MG63 (cell line): ENCODE data around the gene NUDT6. TPM values are rescaled to one million over a fixed set of nuclear protein-coding genes. Genes with fewer than 3 reads are reported as not detected.
"Not testable (repeated sequence)": the region's sequence is repeated elsewhere in the genome, so short reads cannot be mapped to it uniquely, and the experiment has no call there.

Experiments used
- DNase-seq: peaks from one replicate; pipeline ENCODE4 v3.0.0-alpha.2; 2020
- H3K27me3 ChIP-seq: fragments of 250-450 bp; sonication (Bioruptor Pico); 2 replicates; pipeline ENCODE4 v1.5.1; 2020; ENCODE audit warnings: mild to moderate bottlenecking, moderate library complexity
- H3K36me3 ChIP-seq: fragments of 250-450 bp; sonication (Bioruptor Pico); 2 replicates; pipeline ENCODE4 v1.5.1; 2020; ENCODE audit warnings: mild to moderate bottlenecking, moderate library complexity
- H3K4me3 ChIP-seq: fragments of 250-450 bp; sonication (Bioruptor Pico); 2 replicates; pipeline ENCODE4 v1.5.1; 2020; ENCODE audit warnings: mild to moderate bottlenecking, moderate library complexity
- H3K9me3 ChIP-seq: fragments of 250-450 bp; sonication (Bioruptor Pico); 2 replicates; pipeline ENCODE4 v1.5.1; 2020; ENCODE audit warnings: mild to moderate bottlenecking, moderate library complexity
- total RNA-seq: library from RNA; depleted of rRNA; stranded (reverse); fragments of >200 nt; shearing (Covaris generic); gene quantifications from 2 replicates; pipeline ENCODE4 v1.2.3, GENCODE V29; 2014; ENCODE audit warnings: low replicate concordance; rRNA removed

The NUDT6 gene
- total RNA-seq, 1 experiment from 2014 or later, result 17.9 TPM

DNA sequence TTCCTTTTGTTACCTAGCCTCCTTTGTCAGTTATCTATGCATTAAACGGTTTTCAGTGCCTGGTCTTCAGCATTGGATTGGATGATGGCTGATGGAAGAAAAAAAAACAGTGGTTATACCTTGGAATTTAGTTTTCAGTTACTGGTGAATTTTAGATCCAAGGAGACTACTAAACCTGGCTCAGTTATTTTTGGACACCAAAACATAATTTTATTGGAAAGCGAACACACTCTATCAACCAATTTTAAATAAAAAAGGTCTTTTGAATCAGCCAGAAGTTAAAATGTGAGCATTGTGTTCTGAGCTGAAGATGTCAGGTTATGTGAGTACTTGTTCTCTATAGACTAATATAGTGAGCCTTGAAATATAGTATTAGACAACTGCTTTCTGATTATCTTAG lies 63.7 kb downstream of the NUDT6 start:
- peaks cover 32% of the 10 kb centered on the region for H3K36me3 ChIP-seq
- no peaks in the 10 kb centered on the region for H3K9me3 ChIP-seq
- no peaks in the 10 kb centered on the region for H3K27me3 ChIP-seq
- DNase-seq, result no peak
- H3K4me3 ChIP-seq, result no peak overlapping the region

DNA sequence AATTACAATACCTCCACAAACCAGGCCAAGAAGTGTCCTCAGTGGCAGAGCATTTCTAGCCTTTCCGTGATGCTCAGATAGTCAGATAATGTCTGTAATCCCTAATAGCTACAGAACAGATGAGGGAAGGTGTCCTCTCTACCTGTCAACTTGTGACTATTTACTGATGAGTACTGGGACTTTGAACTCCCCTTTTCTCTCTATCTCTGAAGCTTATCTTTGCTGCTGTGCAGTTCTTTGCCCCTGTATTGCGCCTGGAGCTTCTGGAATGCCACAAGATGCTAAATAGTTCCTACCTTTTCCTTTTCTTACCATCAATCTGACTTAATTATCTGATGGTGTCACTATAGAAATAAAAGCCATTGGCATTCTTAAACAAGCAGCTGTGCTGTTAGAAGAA lies 65.2 kb downstream of the NUDT6 start:
- Histone ChIP-seq H3K36me3 (peaks cover 40% of the 10 kb centered on the region), H3K9me3 (no peaks in the 10 kb centered on the region), H3K27me3 (no peaks in the 10 kb centered on the region), H3K4me3 (no peak overlapping the region)
- no peak for DNase-seq

DNA sequence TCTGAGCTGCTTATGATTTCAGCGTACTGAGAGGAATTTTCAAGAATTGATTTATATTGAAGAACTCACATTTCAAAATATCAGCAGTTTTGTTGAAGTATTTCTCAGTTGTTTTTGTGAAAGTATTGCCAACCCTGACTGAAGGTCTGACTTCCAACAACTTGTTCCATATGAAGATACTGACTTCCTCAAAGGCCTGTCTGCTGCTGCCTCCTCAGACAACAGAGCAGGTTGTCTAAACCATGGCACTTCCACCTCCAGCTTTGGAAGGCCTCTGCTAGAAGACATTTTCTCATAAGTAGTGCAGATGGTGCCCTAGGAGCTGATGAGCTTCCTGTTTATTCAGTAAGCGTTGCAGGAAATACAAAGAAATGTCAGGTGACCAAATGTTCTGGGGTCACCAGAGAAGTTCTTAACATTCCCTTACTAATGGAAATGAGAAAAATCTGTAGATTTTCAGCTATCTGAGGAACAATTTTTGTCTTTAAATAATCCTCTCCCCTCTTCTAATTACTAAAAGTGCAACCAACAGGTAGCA lies 67.0 kb downstream of the NUDT6 start:
- DNase-seq, result no peak
- Histone ChIP-seq H3K27me3 (no peaks in the 10 kb centered on the region), H3K36me3 (peaks cover 44% of the 10 kb centered on the region), H3K9me3 (no peaks in the 10 kb centered on the region), H3K4me3 (no peak overlapping the region)

DNA sequence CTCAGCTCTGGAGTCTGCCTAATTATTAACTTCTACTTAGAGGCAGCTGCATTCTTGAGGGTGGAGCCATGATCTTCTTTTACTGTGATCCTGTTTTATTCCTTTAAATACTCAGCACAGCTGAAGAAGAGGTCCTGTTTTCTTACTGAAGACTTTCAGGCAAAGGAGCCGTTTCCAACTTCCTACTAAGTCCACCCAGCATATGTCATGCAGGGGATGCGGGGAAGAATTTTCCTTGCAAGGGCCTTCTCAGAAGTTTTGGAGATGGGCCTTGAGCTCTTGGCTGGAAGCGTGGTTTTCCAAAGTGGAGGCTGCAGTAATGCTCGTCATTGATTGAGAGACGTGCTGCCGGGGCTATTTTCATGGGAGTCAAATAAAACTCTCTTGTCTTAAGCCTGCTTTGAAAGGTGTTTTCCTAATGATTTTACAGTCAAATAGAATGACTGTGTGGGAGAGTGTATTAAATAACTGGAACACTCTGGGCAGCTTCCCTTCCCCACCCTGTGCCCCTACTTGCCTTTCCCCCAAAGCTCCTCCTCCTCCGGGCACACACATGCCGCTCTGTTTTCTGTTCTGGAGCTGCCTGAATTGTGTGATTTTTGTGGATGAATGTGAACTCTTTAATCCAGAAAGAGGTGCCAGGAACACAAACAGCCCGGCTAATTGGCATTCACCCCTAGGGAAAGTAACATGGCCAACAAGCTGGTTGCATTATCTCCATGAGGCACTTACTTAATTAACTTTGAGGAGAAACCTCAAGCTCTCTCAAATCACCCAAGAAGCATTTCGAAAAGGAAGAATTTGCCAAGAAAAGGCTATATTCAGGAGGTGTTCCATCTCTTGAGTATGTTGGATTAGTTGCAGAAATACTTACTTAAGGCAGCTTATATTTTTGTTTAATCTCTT lies 67.7 kb downstream of the NUDT6 start:
- peaks cover 42% of the 10 kb centered on the region for H3K36me3 ChIP-seq
- H3K4me3 ChIP-seq, result no peak overlapping the region; the same call in 1 of the 2 replicates
- peak; percentile 44 for DNase-seq
- H3K9me3 ChIP-seq, result no peaks in the 10 kb centered on the region
- H3K27me3 ChIP-seq, result no peaks in the 10 kb centered on the region

DNA sequence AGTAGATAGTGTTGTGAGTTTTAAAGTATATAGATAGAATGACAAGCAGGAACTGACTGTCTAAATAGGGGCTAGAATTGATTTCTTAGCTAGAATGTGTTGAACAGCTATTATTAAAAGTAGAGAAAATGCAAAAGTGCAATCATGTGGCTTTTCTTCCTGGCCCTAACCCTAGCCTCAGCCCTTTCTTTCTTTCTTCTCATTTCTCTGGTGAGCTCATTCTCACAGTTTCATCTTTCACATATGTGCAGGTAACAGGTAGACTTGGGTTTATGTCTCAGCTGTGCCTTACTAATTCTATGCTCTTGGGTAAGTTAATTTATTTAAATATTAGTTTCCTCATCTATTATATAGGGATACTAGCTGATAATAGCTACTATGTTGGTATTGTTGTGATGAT lies 70.8 kb downstream of the NUDT6 start:
- Histone ChIP-seq H3K36me3 (peaks cover 62% of the 10 kb centered on the region), H3K9me3 (no peaks in the 10 kb centered on the region), H3K27me3 (no peaks in the 10 kb centered on the region), H3K4me3 (no peak overlapping the region)
- no peak for DNase-seq

DNA sequence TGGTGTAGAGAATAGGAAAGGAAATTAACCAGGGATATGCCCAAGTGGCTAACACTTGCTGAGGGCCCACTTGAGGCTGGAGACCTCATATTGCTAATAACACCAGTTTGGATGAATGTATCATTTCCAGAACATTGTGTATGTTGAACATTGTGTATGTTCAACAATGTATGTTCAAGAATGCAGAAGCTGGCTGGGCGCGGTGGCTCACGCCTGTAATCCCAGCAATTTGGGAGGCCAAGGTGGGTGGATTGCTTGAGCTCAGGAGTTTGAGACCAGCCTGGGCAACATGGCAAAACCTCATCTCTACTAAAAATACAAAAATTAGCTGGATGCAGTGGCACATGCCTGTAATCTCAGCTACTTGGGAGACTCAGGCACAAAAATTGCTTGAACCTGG lies 72.6 kb downstream of the NUDT6 start:
- not testable (repeated sequence) for DNase-seq, H3K4me3 ChIP-seq, H3K9me3 ChIP-seq, H3K27me3 ChIP-seq
- peaks cover 74% of the 10 kb centered on the region for H3K36me3 ChIP-seq

DNA sequence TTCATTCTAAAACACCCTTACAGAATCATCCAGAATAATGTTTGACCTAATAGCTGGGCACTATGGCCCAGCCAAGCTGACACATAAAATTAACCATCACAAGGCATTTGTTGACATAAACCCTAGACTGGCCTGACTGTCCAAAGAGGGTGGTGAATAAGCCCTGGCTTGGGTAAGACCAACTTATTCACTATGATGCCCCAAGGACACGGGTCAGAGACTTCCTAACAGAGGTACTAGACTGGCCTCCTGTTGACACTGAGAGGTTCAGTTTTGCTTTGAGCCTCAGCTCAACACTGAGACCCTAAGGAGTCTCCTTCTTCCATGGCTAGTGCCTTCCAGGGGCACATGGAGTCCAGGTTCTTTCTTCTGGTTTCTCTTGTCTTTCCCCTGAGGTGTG lies 74.5 kb downstream of the NUDT6 start:
- no peaks in the 10 kb centered on the region for H3K27me3 ChIP-seq
- H3K9me3 ChIP-seq, result no peaks in the 10 kb centered on the region
- peaks cover 82% of the 10 kb centered on the region for H3K36me3 ChIP-seq
- no peak for DNase-seq
- no peak overlapping the region for H3K4me3 ChIP-seq

DNA sequence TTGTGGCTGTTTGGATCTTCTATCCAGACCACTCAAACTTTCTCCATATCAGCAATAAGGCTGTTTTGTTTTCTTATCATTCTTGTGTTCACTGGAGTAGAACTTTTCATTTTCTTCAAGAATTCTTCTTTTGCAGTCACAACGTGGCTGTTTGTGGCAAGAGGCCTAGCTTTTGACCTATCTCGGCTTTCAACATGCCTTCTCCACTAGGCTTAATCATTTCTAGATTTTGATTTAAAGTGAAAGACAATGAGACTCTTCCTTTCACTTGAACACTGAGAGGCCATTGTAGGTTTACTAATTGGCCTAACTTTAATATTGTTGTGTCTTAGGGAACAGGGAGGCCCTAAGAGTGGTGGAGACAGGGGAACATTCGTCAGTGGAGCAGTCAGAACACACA lies 76.6 kb downstream of the NUDT6 start:
- no peak for DNase-seq
- no peaks in the 10 kb centered on the region for H3K9me3 ChIP-seq
- H3K36me3 ChIP-seq, result peaks cover 83% of the 10 kb centered on the region
- H3K4me3 ChIP-seq, result no peak overlapping the region
- no peaks in the 10 kb centered on the region for H3K27me3 ChIP-seq

DNA sequence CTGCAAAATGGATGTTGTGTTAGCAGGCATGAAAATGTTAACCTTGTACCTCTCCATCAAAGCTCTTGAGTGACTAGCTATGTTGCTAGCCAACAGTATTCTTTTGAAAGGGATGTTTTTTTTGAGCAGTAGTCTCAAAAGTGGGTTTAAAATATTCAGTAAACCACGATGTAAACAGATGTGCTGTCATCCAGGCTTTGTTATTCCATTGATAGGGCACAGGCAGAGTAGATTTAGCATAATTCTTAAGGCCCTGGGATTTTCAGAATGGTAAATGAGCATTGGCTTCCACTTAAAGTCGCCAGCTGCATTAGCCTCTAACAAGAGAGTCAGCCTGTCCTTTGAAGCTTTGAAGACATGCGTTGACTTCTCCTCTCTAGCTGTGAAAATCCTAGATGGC lies 77.3 kb downstream of the NUDT6 start:
- no peak for DNase-seq
- no peak overlapping the region for H3K4me3 ChIP-seq
- no peaks in the 10 kb centered on the region for H3K27me3 ChIP-seq
- no peaks in the 10 kb centered on the region for H3K9me3 ChIP-seq
- H3K36me3 ChIP-seq, result peaks cover 87% of the 10 kb centered on the region

DNA sequence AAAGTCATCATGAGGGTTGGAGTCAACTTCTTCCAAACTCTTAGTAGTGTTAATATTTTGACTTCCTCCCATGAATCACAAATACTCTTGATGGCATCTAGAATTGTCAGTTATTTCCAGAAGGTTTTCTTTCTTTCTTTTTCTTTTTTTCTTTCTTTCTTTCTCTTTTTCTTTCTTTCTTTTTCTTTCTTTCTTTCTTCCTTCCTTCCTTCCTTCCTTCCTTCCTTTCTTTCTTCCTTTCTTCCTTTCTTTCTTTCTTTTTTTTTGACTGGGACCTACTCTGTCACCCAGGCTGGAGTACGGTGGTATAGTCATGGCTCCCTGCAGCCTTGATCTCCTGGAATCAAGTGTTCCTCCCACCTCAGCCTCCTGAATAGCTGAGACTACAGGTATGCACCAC lies 78.0 kb downstream of the NUDT6 start:
- H3K27me3 ChIP-seq, DNase-seq, H3K4me3 ChIP-seq, H3K9me3 ChIP-seq: not testable (repeated sequence)
- peaks cover 90% of the 10 kb centered on the region for H3K36me3 ChIP-seq

DNA sequence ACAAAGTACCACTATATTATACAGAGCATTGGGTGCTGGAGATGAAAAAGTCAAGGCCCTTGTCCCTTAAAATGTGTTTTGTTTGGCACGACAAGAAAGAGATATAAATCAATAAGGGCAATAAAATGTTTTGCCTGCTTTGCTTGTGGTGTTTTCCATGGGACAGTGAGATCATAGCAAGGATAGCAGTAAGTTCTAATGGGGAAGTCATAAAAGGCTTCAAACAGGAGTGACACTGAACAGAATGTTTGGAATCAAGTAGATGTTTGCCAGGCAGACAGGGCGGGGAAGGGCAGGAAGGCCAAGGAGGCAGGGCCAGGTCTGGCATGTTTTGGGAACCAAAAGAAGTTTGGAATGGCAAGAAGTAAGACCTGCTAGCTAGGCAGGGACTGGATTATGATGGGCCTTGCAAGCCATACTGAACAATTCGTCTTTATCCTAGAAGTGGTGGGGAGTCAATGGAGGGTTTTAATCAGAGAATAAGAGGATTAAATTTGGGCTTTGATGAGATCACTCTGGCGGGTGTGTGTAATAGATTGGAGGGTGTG lies 79.3 kb downstream of the NUDT6 start:
- Histone ChIP-seq H3K4me3 (no peak overlapping the region), H3K36me3 (peaks cover 90% of the 10 kb centered on the region), H3K9me3 (no peaks in the 10 kb centered on the region), H3K27me3 (no peaks in the 10 kb centered on the region)
- peak; percentile 45 for DNase-seq

Other genes with a start within 250 kb of the NUDT6 start
- 2.6 and 5.6 TPM in 2 replicates for gene BBS12, start 189.9 kb downstream of the NUDT6 start, total RNA-seq
- 48.5 and 109 TPM in 2 replicates for gene FGF2, start 95.8 kb downstream of the NUDT6 start, total RNA-seq